SKM-1 treated with dmso at 0.1 percent for 144 hours (cell line): ENCODE data around the gene COL27A1.
"Not testable (repeated sequence)": the region's sequence is repeated elsewhere in the genome, so short reads cannot be mapped to it uniquely, and the experiment has no call there.

Experiments used
- DNase-seq: peaks from one replicate; lab custom pipeline; 2025; ENCODE audit not compliant: unreplicated experiment; lab: John Stamatoyannopoulos, UW

Gene COL27A1

DNA sequence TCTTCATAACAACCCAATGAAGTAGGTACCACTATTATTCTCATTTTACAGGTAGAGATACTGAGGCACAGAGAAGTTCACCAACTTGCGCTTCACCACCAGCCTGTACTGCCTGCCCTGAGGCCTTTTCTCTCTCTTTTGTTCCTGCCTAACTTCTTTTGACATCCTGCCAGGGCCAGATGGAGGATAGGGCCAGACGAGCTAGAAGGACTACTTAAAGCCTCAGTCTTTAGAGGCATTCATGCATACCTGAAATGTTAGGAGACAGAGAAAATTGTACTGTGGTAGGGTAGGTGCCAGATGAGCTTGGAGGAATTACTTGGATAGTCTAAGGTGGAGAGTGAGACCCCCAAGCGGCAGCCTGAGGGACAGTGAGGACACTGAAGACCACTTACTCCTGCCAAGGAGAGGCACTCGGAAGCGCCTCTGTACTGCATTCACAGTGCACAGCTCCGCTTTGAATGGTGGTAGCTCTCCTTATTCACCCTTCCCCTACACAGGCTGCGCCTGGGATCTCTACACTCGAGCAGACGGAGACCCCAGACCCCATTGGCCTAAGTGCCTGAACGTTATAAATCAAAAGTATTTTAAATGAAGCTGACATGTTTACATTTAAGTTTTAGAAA lies 161.4 kb downstream of the COL27A1 start:
- no peak for DNase-seq

DNA sequence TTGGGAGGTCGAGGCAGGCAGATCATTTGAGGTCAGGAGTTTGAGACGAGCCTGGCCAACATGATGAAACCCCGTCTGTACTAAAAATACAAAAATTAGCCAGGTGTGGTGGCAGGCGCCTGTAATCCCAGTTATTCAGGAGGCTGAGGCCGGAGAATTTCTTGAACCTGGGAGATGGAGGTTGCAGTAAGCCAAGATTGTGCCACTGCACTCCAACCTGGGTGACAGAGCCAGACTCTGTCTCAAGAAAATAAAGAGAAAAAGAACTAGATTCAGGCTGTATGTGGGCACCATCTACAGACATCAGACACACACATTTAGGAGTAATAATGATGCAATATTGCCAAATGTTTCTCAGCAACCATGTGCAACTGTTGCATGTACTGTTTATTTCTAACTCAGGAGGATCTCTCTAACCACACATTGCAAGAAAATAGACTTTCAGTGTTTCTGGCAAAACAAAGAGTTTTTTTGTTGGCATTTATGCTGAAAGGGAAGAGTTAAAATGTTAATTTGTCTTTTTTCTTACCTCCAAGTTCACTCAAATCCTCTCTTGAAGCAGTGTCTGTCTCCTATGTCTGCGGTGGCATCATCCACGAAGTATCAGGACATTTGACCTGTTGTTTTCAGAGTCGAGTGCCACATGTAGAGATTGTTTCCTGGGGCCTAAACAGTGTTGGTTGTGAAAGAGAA lies 162.5 kb downstream of the COL27A1 start:
- DNase-seq: no peak

DNA sequence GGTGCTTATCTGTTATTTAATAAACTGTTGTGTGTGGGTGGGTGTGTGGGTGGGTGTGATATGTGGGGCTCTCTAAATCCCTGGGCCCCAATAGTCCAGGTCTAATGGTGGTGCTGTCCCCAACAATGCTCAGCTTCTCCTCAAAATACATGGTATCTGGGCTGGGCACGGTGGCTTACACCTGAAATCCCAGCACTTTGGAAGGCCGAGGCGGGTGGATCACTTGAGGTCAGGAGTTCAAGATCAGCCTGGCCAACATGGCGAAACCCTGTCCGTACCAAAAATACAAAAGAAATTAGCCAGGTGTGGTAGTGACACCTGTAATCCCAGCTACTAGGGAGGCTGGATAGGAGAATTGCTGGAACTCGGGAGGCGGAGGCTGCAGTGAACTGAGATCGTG lies 163.1 kb downstream of the COL27A1 start:
- no peak for DNase-seq

DNA sequence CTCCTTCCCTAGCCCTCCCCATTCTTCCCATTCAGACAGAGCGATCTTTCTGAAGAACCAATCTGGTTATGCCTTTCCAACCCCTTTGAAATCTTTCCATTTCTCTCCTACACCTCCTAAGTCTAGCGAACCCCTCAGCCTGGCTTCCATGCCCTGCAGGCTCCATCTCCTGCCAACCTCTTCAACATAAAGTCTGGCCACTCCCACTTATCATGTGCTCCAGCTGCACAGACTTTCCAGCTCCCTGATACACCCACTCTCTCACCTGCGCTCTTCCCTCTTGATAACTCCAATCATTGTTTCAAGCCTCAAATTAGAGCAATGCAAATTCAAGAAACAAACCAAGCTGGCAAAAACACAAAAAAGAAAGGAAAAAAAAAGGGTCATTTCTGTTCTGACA lies 163.8 kb downstream of the COL27A1 start:
- DNase-seq: no peak

DNA sequence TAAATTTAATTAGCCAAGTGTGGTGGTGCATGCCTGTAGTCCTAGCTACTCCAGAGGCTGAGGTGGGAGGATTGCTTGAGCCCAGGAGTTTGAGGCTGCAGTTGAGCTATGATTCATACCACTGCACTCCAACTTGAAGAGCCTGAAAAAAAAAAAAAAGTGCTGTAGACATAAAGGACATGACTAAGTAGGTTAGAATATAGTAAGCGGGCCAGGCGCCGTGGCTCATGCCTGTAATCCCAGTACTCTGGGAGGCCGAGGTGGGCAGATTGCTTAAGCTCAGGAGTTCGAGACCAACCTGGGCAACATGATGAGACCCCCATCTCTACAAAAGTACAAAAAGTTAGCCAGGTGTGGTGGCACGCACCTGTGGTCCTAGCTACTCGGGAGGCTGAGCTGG lies 165.4 kb downstream of the COL27A1 start:
- DNase-seq: not testable (repeated sequence)

DNA sequence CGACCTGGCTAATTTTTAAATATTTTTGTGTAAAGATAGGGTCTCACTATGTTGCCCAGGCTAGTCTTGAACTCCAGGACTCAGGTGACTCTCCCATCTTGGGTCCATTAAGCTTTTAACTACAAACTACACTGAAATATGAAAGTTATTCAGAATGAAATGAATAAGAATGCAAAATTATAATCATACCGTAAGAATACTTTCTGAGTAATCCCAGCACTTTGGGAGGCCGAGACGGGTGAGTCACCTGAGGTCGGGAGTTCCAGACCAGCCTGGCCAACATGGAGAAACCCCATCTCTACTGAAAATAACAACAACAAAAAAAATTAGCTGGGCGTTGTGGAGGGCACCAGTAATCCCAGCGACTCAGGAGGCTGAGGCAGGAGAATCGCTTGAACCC lies 166.4 kb downstream of the COL27A1 start:
- DNase-seq: no peak

DNA sequence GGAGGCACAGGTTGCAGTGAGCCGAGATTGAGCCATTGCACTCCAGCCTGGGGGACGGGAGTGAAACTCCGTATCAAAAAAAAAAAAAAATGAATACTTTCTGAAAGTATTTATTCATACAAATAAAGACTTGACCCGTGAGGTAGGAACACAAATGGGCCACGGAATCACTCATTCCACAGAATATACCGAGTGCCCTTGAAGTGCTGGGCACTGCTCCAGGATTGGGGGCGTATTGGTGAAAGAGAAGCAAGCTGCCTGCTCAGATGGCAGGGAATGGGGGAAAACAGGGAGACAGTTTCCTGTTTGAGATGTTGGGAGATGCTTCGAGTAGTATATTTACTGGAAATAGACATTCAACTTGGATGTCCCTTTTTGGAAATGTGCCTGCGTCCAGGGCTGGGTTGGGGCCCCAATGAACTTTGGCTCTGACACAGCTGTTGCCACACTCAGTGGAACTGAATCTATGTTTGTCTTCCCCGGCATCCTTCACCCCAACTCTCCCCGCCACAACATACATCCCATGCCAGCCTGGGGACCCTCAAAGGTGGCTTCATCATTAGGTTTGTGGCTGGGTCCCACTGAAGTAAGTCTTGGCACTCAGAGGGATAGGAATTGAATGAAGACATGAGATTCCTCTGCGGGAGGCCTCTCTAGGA lies 167.0 kb downstream of the COL27A1 start:
- not testable (repeated sequence) for DNase-seq

DNA sequence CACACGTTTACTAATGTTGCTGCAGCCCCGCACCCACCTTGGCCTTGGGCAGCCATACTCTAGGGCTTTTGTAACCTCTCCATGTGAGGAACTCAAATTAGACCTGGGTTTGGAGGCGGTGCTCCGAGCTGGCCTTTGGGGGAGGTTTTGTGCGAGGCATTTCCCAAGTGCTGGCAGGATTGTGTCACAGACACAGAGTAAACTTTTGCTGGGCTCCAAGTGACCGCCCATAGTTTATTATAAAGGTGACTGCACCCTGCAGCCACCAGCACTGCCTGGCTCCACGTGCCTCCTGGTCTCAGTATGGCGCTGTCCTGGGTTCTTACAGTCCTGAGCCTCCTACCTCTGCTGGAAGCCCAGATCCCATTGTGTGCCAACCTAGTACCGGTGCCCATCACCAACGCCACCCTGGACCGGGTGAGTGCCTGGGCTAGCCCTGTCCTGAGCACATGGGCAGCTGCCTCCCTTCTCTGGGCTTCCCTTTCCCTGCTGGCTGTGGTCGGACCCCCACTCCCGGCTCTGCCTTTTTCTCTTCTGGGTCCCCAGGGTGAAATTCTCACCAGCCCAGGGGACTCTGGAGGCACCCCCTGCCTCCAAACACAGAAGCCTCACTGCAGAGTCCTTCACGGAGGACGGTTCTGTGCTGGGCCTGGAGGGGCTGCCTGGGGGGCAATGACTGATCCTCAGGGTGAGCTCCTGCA lies 167.6 kb downstream of the COL27A1 start, which contains the start of gene ORM1:
ORM1 (plus strand) TSS at position 268 of the 701 bp plus-strand sequence; CDS start at position 304, 36 bp downstream.
- not testable (repeated sequence) for DNase-seq

DNA sequence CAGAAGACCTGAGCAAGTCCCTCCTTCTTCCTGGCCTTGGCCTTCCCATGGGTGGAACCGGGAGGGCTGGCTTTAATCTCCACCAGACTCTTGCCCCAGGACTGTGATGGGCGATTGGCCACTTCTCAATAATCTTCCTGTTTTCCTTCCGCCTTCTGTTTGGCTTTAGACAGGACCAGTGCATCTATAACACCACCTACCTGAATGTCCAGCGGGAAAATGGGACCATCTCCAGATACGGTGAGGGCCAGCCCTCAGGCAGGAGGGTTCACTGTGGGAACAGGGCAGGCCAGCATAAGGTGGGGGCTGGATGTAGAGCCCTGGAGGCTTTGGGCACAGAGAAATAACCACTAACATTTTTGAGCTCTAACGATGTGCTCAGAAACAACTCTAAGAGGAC lies 168.5 kb downstream of the COL27A1 start:
- DNase-seq: not testable (repeated sequence)

DNA sequence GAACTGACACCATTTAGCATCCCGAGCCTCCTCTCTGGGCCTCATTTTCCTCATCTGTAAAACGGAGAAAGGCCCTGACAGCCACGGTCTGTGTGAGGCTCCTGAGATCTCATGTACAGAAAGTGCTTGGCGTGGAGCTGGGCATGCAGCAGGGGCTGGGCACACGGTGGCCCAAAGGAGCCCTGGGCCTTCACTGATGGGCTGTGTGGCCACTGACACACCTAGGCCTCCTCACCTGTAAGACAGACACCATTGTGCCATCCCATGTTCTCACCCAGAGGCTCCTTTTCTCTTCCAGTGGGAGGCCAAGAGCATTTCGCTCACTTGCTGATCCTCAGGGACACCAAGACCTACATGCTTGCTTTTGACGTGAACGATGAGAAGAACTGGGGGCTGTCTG lies 169.2 kb downstream of the COL27A1 start:
- no peak for DNase-seq

DNA sequence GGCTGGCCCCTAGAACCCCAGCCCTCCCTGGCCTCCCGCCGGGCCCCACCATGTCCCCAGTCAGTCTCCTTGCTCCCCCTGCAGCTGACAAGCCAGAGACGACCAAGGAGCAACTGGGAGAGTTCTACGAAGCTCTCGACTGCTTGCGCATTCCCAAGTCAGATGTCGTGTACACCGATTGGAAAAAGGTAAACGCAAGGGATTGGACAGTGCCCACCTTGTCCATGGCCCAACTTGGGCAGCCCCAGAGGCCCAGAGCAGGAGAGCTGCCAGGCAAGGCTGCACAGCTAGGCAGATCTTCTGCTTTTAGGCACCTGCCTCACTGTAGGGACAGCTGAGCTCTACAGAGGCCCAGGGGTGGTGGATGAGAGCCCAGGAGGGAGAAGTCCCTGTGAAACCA lies 169.6 kb downstream of the COL27A1 start:
- DNase-seq: not testable (repeated sequence)

DNA sequence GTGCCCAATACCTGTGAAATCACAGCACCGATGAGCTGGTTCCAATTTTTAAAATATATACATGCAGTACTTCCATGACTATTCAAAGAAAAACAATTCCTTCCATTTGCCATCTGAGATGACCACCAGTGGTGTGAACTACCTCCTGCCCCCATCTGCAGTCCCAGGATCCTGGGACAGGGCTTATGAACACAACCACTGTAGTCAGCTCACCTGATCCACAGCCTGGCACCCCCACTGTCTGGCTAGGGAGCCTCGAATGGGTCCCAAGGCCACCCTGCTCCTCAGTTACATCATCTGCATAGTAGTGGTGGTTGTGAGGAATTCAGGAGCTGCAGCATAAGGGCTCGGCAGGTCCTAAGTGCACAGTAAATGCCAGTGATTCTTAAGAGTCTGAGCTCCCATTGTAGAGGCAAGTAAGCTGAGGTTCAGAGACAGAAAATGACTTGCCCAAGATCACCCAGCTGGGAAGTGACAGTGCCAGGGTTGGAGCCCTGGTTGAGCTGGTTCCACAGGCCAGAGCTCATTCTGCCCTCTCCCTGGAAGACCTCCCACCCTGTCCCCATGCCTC lies 170.4 kb downstream of the COL27A1 start:
- DNase-seq: not testable (repeated sequence)

DNA sequence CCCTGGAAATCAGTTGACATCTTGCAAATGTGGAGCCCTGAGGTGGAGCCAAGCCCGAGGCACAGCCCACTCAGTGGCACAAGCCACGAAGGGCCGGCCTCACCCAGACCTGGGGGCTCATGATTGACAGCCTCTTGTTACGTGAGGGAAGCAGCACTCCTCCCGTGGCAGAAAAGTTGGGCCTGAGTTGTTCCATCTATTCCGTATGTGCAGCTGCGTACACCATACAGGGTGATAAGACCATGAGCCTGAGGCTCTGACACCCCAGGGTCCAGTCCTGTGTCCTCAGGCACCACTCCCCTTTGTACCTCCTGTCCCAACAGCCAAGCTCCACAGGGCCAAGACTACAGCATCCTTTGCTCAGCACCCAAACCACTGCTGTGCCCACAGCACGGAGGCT lies 172.4 kb downstream of the COL27A1 start:
- no peak for DNase-seq

DNA sequence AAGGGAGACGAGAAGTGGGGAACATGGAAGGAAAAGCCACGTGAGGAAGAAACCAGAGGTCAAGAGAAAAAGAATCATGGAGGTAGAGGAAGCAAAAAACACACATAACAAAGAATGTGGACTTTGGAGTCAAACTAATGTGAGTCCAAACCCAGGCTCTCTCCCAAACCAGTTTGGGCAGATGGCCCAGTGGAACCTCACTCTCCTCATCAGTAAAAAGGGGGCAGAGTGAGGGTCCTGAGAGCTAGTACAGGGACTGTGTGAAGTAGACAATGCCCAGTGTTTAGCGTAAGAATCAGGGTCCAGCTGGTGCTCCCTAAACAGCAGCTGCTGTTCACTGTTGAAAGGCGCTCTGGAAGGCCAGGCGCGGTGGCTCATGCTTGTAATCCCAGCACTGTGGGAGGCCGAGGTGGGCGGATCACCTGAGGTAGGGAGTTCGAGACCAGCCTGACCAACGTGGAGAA lies 173.1 kb downstream of the COL27A1 start:
- DNase-seq: not testable (repeated sequence)

DNA sequence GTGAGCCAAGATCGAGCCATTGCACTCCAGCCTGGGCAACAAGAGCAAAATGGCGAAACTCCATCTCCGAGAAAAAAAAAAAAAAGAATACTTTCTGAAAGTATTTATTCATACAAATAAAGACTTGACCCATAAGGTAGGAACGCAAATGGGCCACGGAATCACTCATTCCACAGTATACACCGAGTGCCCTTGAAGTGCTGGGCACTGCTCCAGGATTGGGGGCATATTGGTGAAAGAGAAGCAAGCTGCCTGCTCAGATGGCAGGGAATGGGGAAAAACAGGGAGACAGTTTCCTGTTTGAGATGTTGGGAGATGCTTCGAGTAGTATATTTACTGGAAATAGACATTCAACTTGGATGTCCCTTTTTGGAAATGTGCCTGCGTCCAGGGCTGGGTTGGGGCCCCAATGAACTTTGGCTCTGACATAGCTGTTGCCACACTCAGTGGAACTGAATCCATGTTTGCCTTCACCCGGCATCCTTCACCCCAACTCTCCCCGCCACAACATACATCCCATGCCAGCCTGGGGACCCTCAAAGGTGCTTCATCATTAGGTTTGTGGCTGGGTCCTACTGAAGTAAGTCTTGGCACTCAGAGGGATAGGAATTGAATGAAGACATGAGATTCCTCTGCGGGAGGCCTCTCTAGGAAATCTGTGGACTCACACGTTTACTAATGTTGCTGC lies 173.7 kb downstream of the COL27A1 start:
- not testable (repeated sequence) for DNase-seq

DNA sequence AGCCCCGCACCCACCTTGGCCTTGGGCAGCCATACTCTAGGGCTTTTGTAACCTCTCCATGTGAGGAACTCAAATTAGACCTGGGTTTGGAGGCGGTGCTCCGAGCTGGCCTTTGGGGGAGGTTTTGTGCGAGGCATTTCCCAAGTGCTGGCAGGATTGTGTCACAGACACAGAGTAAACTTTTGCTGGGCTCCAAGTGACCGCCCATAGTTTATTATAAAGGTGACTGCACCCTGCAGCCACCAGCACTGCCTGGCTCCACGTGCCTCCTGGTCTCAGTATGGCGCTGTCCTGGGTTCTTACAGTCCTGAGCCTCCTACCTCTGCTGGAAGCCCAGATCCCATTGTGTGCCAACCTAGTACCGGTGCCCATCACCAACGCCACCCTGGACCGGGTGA lies 174.3 kb downstream of the COL27A1 start, which contains the start of gene ORM2:
ORM2 (plus strand) TSS at position 245 of the 398 bp plus-strand sequence; CDS start at position 281, 36 bp downstream.
- not testable (repeated sequence) for DNase-seq

DNA sequence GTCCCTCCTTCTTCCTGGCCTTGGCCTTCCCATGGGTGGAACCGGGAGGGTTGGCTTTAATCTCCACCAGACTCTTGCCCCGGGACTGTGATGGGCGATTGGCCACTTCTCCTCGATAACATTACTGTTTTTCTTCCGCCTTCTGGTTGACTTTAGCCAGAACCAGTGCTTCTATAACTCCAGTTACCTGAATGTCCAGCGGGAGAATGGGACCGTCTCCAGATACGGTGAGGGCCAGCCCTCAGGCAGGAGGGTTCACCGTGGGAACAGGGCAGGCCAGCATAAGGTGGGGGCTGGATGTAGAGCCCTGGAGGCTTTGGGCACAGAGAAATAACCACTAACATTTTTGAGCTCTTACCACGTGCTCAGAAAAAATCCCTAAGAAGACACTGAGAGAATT lies 175.3 kb downstream of the COL27A1 start:
- DNase-seq: no peak

DNA sequence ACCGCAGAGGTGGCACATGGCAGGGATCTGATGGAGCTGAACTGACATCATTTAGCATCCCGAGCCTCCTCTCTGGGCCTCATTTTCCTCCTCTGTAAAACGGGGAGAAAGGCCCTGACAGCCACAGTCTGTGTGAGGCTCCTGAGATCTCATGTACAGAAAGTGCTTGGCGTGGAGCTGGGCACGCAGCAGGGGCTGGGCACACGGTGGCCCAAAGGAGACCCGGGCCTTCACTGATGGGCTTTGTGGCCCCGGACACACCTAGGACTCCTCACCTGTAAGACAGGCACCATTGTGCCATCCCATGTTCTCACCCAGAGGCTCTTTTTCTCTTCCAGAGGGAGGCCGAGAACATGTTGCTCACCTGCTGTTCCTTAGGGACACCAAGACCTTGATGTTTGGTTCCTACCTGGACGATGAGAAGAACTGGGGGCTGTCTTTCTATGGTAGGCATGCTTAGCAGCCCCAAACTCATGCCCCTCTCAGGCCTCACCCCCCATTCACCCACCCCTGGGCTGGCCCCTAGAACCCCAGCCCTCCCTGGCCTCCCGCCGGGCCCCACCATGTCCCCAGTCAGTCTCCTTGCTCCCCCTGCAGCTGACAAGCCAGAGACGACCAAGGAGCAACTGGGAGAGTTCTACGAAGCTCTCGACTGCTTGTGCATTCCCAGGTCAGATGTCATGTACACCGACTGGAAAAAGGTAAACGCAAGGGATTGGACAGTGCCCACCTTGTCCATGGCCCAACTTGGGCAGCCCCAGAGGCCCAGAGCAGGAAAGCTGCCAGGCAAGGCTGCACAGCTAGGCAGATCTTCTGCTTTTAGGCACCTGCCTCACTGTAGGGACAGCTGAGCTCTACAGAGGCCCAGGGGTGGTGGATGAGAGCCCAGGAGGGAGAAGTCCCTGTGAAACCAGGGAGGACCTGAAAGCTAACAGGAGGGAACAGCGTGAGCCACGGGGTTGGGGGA lies 176.2 kb downstream of the COL27A1 start:
- DNase-seq: not testable (repeated sequence)

DNA sequence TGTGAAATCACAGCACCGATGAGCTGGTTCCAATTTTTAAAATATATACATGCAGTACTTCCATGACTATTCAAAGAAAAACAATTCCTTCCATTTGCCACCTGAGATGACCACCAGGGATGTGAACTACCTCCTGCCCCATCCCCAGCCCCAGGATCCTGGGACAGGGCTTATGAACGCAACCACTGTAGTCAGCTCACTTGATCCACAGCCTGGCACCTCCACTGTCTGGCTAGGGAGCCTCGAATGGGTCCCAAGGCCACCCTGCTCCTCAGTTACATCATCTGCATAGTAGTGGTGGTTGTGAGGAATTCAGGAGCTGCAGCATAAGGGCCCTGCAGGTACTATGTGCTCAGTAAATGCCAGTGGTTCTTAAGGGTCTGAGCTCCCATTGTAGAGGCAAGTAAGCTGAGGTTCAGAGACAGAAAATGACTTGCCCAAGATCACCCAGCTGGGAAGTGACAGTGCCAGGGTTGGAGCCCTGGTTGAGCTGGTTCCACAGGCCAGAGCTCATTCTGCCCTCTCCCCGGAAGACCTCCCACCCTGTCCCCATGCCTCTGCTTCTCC lies 177.2 kb downstream of the COL27A1 start:
- not testable (repeated sequence) for DNase-seq
